GM18907 (cell line): ENCODE data around the gene STX10.
"Not testable (repeated sequence)": the region's sequence is repeated elsewhere in the genome, so short reads cannot be mapped to it uniquely, and the experiment has no call there.

Source experiments
- ATAC-seq: cut with Tn5 transposase; IDR thresholded peaks from one replicate; pipeline ENCODE4 v1.9.1; 2021; ENCODE audit warnings: mild to moderate bottlenecking, moderate library complexity; ENCODE audit not compliant: unreplicated experiment

STX10 gene

DNA sequence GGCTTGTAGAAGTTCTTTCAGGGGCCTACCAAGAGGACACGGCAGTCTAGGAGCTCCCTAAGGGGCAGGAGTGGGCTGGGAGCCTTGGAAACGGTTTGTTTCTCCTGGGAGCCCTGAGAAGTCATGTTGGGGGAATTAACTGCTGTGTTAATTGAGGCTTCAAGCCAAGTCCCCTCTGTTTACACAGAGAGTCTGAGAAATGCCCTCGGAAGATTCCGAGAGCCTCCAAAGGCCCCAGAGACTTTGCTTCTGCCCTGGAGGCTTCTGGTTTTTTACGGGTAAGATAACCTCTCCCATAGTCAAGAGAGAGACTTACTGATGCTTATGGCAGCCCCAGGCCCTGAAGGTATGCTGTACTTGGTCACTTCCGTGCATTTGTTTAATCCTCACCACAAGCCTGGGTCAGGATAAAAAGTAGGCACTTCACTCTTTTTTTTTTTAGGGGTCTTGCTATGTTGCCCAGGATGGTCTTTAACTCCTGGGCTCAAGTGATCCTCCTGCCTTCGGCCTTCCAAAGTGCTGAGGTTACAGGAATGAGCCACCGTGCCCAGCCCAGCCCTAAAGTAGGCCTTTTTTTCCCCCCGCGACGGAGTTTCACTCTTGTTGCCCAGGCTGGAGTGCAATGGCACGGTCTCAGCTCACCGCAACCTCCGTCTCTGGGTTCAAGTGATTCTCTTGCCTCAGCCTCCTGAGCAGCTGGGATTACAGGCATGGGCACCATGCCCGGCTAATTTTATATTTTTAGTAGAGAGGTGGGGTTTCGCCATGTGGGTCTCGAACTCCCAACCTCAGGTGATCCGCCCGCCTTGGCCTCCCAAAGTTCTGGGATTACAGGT is 15.2 kb upstream of the STX10 start:
- ATAC-seq: no peak

DNA sequence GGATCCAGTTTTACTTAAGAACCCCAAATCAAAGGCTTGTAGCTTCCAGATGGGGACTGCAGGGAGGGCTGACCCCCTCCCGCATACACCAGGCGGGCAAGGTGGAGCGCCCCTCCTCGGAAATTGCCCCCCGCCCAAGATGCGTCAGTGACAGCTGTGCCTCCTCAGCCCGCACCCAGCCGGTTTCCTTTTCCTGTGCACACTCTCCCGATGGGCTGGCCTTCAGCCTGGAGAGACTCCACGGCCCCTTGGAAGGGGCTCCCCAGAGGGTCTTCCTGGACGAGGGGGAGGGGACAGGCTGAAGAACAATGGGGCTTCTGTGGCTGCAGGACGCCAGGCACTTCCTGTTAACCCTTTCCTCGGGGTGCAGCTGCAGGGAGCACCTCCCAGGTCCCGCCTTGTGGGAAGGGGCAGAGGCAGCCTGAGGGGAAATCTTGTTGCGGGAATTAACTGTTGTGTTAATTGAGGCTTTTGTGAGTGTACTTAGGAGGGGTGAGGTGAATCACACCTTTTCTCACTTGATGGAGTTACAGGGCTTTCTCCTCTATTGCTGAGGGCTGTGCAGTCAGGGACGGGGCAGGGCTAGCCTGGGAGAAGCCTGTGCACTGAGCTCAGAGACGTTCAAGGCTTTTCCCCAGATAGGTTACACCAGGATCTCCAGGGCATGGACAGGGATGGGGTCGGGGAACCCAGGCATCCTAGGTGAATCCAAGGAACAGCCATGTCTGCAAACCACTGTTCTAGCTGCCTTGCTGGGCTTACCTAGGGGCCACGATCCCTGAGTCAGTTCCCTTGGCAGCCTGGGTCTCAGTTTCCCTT is 14.4 kb upstream of the STX10 start:
- no peak for ATAC-seq

DNA sequence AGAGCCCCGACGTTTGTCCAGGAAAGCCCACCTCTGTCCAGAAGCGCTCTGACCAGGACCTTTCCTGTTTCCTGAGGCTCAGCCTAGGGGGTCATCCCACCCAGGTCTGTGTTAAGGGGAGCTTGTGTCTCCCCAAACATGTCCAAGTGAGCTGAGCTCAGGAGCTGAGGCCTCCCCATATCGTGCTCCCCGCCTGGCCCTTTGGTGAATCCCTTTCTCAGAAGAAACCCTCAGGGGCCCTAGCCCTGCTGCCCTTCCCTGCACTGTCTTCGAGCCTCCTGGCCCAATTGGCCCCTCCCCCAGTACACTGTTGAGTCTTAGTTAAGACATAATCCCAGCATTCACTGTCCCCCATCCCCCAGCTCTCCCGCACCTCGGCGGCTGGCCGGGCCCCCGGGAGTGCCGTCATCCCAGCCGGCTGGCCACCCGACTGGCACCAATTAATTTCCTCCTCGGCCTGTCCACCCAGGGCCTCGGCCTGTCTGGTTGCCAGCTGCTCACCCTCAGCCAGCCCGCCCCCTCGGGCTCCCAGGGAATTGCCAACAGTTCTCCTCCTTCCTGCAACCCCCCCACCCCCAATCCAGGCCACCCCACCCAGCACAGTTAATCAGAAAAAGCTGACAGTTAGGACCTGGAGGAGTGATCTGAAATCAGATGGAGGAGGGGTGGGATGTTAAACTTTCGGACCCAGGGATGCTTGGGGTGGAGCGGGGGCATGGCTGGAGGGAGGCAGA is 13.6 kb upstream of the STX10 start:
- ATAC-seq: no peak

DNA sequence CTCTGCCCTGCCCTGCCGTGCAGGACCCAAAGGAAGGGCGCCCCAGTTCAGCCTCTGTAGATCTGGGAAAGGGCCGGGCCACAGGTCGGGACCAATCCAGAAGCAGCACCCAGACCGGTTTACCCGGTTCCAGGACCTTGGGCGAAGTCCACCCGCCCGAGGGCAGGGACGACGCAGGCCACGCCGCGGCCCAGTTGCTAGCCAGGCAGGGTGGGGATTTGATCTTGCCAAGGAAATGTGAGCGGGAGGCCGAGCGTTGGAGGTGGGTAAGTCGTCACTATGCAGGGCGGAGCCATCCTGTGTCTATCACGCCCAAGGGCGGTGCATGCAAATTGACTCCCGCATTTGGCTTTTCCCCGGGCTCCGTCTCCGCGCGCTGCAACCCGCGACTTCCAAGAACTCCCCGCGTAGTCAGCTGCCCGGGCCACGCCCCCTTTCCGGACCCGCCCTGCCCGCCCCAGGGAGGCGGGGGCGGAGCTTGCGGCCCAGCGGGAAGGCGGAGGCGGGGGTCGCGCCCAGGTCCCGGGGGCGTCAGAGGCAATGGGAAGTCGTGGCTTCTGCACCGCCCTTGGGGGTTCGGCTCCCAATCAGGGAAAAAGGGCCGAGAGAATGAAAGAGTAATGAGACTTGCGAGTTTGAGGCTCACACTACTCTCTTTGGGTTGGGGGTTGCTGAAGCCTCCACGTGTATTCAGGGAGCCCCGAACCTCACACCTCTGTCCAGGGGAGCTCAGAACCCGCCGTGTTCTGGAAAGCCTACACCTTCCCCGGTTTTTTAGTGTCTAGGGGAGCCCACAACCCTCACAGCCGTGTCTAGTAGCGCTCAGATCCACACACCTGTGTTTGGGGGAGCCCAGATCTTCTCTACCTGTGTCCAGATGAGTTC is 12.8 kb upstream of the STX10 start:
- ATAC-seq: peak; percentile 47

DNA sequence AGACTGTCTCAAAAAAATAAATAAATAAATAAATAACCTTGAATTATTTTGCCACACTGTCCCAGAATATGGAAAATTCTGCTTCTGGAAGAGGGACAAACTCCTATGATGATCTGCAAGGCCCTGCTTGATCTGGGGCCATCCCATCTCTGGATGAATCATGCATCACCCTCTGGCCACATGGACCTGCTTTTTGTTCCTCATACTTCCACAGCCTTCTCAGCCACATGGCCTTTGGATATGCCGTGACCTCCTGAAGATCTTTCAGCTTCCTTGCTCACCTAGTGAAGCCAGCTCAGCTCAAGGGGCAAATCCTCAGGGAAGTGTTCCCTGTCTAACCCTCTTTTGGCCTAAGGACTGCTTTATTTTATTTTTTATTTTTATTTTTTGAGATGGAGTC is 10.4 kb upstream of the STX10 start:
- no peak for ATAC-seq

DNA sequence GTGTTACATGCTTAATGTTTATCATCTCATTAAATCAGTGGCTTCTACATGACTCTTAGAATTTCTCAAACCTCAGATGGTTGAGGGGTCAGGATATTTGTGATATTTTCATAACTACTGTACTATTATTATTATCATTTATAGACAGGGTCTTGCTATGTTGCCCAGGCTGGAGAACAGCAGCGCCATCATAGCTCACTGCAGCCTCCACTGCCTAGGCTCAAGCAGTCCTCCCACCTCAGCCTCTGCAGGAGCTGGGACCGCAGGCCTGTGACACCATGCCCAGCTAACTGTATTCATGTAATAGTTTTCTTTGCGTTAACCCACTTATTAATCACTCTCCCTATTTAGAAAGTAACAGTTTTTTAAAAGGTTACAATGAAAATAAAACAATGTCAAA is 9.5 kb upstream of the STX10 start:
- ATAC-seq: no peak

DNA sequence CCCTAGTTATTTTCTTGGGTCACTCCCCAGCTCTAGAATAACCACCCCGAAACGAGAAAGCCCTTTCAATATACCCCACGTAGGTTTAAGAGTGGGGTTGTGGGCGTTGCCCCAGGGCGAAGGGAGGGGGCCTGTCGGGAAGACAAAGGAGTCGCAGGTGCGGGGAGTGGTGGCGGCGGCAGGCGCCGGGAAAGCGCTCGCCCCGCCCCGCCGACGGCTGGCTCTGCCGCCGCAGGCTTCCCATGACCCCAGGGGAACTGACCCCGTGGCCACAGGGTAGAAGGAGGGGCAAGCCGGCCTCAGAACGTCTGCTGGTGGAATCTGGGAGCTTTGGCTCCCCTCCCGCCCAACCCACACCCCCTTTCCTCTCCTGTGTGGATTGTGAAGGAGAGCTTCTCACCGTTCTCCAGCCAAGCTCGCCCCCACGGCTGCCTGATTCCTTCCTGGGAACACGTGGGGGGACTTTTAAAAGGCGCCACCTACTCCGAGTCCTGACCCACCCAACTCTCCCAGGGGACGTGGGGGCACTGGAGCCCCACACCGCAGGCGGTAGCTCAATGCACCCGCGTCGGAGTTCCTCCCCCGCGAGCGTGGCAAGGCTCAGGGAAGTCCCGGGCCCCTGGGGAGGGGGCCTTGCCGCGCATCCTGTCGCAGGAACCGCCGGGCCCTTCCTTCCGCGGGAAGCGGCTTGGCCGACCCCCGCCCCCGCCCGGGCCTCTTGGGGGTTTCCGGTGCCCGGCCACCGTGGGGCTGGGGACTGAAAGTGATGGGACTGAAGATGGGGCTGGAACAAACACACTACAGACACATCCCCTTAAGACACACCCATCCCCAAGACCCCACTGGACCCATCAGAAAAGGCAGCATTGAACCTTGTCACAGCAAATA is 5.5 kb upstream of the STX10 start:
- ATAC-seq: peak; percentile 24

DNA sequence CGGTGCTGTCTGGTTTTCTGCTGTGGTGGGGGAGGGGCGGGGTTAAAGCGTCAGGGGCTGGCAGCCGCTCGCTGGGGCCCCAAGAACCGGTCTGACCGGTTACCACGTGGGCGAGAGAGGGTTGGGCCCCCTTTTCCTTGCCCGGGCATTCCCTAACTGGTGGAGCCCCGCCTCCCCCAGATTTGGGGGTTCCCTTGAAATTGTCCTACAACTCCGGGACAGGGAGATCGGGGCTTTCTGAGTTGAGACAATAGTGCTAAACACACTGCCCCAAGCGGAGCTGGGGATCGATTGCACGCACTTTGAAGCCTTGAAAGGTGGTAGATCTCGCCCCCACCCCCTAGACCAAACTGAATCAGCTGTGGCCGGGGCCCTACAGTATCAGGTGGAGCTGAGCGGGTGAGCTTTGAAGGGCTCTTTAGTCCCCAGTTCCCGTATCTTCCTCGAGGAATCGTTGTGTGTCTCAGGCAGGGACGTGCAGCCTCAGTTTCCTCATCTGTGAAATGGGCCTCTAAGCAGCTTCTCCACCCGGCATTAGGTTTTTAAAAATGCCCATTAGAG is 4.8 kb upstream of the STX10 start:
- no peak for ATAC-seq

DNA sequence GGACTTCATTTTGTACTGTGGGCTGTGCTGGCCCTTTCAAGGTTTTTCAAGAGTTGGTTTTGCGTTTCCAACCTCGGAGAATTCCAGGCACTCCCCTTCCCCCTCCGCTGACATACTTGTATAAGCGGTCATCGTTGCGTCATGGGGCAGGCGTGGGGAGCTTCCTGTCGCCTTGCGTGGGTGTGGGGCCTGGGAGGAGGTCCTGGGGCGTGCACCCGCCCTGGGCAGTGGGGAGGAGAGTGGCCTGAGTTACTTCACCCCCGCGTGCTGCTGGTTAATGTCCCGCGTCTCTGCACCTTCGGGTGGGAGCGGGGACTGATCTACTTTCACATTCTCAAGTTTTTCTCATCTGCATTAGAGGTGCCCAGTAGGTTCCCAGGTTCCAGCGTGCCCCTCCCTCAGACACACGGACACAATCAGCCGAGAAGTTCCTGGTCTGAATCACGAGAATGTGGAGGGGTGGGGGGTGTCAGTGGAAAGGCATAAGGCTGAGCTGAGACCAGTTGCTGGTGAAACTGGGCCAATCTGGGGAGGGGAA is 4.1 kb upstream of the STX10 start:
- ATAC-seq: no peak

DNA sequence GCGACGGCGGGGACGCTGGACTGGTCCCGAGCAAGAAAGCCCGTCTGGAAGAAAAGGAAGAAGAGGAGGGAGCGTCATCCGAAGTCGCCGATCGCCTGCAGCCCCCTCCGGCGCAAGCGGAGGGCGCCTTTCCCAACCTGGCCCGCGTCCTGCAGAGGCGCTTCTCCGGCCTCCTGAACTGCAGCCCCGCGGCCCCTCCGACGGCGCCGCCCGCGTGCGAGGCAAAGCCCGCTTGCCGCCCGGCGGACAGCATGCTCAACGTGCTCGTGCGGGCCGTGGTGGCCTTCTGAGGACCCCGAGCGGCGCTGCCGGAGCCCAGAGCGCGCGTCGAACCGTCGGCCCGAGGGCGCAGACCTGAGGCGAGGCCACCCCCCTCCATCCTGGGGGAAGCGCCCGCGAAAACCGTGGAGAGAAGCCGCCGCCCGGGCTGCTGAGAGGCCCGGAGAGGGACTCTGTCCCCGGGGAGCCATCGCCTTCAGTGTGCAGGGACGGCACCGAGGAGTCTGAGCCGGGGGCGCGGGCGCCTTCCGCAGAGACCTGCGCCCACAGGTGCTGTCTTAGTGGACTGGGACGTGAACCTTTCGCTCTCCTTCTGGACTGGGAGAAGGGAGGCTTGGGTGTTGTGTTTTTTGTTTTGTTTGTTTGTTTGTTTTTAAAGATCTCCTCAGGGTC is 3.5 kb upstream of the STX10 start:
- no peak for ATAC-seq

DNA sequence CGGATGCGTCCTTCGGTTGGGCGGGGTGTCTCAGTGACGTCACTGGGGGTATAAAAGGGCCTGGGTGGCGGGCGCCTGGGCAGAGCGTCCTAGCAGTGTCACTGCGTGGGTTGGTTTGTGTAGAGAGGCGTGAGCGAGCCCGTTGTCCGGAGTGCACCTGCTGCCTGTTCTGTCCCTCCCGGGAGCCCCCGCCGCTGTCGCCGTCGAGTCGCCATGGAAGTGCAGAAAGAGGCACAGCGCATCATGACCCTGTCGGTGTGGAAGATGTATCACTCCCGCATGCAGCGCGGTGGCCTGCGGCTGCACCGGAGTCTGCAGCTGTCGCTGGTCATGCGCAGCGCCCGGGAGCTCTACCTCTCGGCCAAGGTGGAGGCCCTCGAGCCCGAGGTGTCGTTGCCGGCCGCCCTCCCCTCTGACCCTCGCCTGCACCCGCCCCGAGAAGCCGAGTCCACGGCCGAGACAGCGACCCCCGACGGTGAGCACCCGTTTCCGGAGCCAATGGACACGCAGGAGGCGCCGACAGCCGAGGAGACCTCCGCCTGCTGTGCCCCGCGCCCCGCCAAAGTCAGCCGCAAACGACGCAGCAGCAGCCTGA is 2.9 kb upstream of the STX10 start:
- ATAC-seq: peak; percentile 34

DNA sequence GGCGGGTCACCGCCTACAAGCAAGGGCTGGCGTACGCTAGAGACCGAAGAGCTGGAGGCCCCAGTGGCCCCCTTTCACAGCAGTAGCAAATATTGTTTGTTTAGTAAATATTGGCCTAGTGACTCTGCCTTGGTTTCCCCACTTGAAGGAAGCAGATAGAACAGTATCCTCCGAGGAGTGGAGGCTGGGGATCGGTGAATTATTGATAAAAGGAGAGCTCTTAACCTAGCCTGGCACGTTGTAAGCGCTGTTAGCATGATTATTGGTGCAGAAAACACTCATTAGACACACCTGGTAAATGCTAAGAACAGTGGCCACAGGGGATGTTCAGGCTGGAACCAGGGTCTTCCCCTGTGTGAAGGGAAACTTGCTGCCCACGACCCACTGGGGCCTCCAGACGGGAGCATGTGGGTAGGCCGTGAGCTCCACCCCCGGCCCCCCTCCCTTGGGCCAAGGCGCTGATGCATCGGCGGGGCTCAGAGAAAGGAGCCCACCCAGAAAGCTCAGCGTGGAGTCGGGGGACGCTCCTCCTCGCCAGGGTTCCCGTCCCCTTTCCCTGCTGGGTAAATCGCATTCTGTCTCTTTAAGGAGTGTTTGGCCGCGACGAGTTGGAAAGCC is 2.3 kb upstream of the STX10 start:
- ATAC-seq: peak; percentile 6

DNA sequence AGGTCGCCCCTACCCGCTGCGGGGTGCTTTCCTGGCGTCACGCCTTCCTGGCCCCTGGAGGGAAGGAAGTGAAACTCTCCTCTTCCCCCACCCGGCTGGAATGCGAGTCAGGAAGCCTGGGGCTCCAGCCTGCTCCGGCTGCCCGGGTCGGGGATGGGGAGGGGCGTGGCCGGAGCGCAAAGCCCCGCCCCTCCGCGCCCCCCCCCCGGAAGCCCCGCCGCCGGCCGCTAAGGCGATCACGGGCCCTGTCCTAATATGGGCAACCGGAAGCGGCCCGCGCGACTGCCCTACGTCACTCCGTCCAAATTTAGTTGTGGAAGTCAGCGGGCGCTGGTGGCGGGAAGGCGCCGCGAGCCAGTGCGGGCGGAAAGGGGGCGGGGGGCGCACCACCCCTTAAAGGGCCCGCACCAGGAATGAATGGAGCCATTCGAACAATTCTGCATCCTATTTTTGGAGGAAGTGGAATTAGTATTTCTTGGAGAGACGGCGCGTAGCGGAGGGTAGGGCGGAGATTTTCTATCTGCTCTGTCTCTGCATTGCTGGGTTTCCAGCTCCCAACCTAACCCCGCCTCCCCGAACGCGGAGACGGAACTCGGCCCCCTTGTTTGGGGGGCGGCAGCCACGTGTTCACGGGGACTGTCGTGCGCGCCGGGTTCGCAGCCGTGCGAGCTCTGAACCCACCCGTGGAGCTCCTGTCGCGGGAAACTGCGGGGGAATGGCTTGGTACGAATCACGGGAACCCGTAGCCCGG is 1.6 kb upstream of the STX10 start:
- ATAC-seq: peak; percentile 35

DNA sequence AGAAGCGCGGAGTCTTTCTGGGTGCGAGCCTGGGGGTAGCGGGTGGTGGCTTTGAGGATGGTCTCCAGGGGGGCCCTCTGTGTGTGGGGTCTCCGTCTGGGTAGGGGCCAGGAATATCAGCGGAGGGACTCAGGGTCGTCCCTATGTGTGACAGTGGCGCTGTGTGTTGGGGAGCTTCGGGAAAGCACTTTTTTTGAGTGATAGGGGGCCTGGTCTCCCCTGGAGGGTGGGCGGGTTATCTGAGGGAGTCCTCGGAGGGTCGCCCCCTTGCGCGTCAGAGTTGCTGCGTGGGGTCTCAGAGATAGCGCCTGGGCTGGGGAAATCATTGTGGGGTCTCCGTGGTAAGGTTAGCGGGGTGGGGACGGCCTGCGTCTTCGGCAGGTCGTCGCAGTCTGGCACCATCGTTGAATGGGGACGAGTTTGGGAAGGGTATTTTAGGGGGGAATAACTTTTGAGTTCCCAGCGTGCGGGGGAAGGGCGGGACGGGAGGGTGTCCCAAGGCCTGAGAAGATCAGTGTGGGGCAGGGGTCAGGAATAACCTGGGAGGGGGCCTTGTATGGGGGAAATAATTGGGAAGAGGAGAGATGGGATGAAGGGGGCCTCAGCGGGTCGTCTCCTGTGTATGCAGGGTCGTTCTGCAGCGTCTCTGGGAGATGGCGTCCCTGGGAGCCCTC is 893 bp upstream of the STX10 start:
- ATAC-seq: no peak

DNA sequence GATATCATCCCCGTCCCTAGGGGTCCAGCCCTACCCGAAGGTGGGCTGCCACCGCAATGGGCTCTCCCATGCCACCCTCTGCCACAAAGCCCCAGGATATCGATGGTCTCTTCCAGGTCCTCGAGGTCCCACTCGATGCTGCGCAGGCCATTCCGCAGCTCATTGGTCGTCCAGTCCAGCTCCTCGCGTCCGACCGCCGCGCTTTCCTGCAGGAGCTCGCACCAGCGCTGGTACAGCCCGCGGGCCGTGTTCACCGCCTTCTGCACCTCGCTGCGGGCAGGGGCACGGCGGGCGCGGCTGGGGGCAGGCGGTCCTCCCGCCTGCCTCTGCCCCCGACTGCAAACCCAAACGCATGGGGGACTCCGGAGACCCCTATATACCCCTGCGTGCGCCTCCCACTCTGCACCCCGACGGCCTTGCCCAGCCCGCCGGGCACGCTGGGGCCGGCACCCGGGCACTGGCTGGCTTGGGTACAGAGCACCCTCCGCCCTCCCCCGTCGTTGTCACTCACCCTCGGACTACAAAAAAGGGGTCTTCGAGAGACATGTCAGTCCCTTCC is 468 bp downstream of the STX10 start:
- ATAC-seq: peak; percentile 2

DNA sequence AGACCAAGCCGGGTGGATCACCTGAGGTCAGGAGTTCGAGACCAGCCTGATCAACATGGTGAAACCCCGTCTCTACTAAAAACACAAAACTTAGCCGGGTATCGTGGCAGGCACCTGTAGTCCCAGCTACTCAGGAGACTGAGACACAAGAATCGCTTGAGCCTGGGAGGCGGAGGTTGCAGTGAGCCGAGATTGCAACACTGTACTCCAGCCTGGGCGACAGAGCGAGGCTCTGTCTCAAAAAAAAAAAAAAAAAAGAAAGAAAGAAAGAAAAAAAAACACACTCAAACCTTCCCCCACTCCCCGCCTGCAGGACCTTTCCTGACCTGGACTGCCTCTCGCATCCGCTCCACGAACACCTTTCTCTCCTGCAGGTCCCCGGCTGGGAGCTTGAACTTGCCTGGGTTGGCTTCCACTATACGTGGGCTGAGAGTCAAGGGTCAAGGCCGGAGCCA is 975 bp downstream of the STX10 start:
- ATAC-seq: not testable (repeated sequence)
